IPS-20b (cell line): Measurements from ENCODE around the gene BFSP2.

Source experiments
- H3K27ac ChIP-seq: one replicate; pipeline ENCODE4 v1.5.1; 2013; ENCODE audit warnings: low read length
- H3K27me3 ChIP-seq: 2 replicates; pipeline ENCODE4 v1.6.1; 2013; ENCODE audit warnings: mild to moderate bottlenecking, low read length, inconsistent platforms; ENCODE audit not compliant: insufficient read depth
- H3K36me3 ChIP-seq: 2 replicates; pipeline ENCODE4 v1.6.1; 2013; ENCODE audit warnings: low read depth, mild to moderate bottlenecking, inconsistent platforms, low read length, moderate library complexity; ENCODE audit not compliant: insufficient read depth
- H3K4me1 ChIP-seq: 2 replicates; pipeline ENCODE4 v1.6.1; 2013; ENCODE audit warnings: mild to moderate bottlenecking, control low read depth, inconsistent platforms, low read length, moderate library complexity; ENCODE audit not compliant: insufficient read depth
- H3K4me3 ChIP-seq: 2 replicates; pipeline ENCODE4 v1.5.1; 2013; ENCODE audit warnings: mild to moderate bottlenecking, low read length, inconsistent platforms
- H3K9ac ChIP-seq: 2 replicates; pipeline ENCODE4 v1.6.1; 2013; ENCODE audit warnings: low read depth, mild to moderate bottlenecking, inconsistent platforms, low read length, moderate library complexity
- H3K9me3 ChIP-seq: 2 replicates; pipeline ENCODE4 v1.6.1; 2013; ENCODE audit warnings: mild to moderate bottlenecking, low read depth, low read length, inconsistent platforms; ENCODE audit not compliant: insufficient read depth

The BFSP2 gene

DNA sequence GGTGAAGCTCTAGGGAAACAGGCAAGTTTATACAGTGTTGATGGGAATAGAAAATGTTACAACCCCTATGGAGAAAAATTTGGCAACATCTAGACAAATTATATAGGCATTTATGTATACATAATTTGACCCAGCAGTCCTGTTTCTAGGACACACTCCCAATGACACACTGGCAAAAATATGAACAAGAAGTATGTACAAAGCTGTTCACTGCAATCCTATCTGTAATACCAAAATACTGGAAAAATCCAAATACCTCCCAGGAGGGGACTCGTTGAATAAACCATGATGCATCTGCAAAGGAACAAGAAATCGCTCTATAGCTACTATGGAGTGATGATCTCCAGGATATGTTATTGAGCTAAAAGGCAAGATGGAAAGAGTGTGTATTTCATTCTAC, 8.5 kb downstream of the BFSP2 start:
- Histone ChIP-seq H3K9ac (no peak overlapping the region), H3K36me3 (no peaks in the 10 kb centered on the region), H3K4me3 (no peak overlapping the region), H3K27ac (no peak overlapping the region), H3K9me3 (no peaks in the 10 kb centered on the region), H3K27me3 (no peaks in the 10 kb centered on the region; the same call in 1 of the 2 replicates), H3K4me1 (no peaks in the 10 kb centered on the region)

DNA sequence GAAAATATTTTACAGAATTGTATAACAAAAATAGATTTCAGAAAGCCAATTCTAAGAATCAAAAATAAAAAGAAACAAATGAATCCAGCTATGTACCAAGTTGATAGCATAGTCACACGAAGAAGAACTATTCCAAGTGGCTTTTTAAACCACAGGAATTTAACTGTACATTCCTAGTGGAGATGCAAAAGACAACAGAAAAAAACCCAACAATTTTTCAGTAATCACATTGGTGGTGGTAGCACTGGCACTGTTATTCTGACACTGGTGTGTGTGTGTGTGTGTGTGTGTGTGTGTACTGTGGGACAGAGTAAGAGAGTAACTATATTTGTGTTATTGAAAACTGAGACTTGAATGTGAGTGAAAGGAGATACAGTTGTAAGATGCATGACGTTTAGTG, 9.1 kb downstream of the BFSP2 start:
- Histone ChIP-seq H3K27me3 (no peaks in the 10 kb centered on the region; the same call in 1 of the 2 replicates), H3K4me3 (no peak overlapping the region), H3K36me3 (no peaks in the 10 kb centered on the region), H3K4me1 (no peaks in the 10 kb centered on the region), H3K27ac (no peak overlapping the region), H3K9ac (no peak overlapping the region), H3K9me3 (no peaks in the 10 kb centered on the region)

DNA sequence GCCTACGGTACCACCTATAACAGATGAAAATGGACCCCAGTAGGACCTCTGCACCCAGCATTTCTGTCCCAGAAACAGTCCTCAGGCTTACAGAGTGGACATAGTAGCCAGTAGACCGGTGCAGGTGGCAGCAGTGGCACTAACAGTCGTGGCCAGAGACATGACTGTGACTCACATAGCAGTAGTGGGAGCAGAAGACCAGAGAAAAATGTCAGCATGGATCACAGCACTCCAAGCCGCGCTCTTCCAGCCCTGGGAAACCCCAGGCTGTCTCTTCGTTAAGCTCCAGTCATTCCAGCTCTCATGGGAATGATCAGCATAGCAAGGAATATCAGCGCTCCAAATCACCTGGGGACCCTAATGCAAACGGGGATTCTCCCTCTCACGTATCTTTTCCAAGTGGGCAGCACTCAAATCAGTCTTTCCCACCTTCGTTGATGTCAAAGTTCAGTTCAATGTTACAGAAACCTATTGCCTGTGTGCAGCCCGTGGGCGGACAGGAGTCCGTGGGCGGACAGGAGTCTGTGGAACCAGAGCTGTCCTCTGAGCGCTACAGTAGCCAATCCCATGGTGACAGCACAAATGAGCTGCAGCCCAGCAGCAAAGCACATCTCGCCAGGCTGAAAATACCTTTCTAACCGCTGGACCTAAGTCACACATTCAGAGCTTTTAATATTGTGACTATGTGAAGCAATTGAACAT, 10.5 kb downstream of the BFSP2 start:
- Histone ChIP-seq H3K9ac (no peak overlapping the region), H3K4me1 (no peaks in the 10 kb centered on the region), H3K36me3 (no peaks in the 10 kb centered on the region), H3K27ac (no peak overlapping the region), H3K4me3 (no peak overlapping the region), H3K9me3 (no peaks in the 10 kb centered on the region), H3K27me3 (no peaks in the 10 kb centered on the region; the same call in 1 of the 2 replicates)

DNA sequence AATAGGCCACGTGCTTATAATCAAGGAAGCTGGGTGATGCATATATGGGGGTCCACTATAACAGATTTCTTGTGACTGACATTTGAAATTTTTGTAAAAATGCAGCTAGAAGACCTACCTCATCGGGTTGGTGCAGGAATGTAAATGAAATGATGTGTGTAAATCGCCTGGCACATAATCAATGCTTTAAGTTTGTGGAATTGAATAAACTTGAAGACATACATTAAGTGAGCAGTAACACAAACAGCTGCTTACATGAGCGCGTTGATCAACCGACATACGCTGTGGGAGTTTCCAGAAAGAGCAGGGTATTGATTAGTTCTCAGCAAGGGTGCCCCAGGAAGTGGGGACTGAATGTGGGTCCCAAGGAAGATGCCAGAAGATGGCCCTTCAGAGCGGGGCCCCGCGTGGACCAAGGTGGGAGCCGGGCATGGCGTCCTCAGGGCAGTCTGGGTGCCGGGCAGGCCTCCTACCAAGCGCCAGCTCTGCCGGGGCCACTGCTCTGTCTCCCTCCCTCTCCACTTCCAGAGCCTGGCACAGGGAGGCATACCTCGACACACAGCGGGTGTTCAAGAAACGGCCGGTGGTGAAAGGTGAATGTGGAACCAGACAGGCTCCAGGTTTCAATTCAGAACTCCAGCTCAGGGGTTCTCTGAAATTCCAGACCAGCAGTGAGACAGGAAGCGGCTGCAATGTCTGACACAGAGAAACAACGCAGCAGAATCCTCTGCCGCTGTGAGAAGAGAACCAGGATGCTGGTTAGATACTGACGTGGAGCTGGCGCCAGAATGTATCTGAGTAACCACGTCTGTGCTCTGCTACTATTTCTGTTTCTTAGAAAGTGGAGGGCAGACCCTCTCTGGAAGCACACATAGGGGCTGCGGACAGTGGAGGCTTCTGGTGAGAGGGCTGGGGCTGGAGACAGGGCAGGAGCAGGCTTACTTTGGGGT, 12.6 kb downstream of the BFSP2 start:
- Histone ChIP-seq H3K4me3 (no peak overlapping the region), H3K4me1 (no peaks in the 10 kb centered on the region), H3K36me3 (no peaks in the 10 kb centered on the region), H3K27me3 (no peaks in the 10 kb centered on the region; the same call in 1 of the 2 replicates), H3K9me3 (no peaks in the 10 kb centered on the region), H3K27ac (no peak overlapping the region), H3K9ac (no peak overlapping the region)

DNA sequence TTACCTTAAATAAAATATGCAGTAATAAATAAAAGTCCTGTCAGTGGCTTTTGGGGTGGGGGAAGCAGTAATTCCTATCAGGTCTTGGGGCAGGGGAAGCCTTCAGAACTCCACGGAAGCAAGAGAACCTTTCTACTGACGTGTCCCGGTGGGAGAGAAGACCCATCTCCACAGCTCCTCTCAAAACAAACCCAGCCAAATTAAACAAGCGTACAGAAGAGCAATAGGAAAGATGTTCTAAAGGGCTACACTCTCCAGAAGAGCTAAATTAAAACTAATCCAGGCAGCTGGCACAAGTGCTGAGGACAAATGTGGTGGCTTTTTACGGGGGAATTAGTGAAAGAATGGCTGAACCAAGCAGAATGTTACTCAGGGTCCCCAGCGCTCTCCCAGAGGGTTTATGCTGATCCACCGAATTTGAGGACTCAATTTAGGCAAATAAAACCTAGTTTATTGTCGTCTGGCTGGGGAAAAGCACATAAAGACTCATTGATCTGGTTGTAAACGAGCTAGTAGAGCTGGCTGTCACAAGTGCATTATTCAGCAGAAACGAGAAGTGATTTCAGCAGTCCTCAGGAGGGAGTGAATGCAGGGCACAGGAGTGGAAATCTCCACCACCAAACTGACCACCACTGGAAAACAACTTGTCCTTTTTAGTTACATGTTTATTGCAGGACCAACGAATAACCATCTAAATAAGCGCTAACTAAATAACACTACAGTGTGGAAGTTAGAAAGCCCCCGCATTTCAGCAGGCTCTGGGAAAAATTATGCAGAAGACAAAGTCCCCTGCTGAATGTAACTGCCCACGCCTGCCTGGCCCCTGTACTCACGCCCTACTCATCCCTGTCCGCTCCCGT, 13.5 kb downstream of the BFSP2 start:
- Histone ChIP-seq H3K9ac (no peak overlapping the region), H3K4me3 (no peak overlapping the region), H3K27ac (no peak overlapping the region)

DNA sequence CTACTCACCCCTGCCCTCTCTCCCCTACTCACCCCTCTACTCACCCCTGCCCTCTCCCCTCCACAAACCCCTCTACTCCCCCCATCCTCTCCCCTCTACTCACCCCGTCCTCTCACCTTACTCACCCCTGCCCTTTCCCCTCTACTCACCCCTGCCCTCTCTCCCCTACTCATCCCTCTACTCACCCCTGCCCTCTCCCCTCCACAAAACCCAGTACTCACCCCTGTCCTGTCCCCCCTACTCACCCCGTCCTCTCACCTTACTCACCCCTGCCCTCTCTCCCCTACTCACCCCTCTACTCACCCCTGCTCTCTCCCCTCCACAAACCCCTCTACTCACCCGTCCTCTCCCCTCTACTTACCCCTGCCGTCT, 14.2 kb downstream of the BFSP2 start:
- H3K27ac ChIP-seq = no peak overlapping the region
- no peaks in the 10 kb centered on the region for H3K4me1 ChIP-seq
- no peak overlapping the region for H3K4me3 ChIP-seq
- no peak overlapping the region for H3K9ac ChIP-seq
- no peaks in the 10 kb centered on the region; the same call in 1 of the 2 replicates for H3K27me3 ChIP-seq
- no peaks in the 10 kb centered on the region for H3K9me3 ChIP-seq
- H3K36me3 ChIP-seq = no peaks in the 10 kb centered on the region

More for the DNA sequence above, 13.5 kb downstream of the BFSP2 start:
- H3K9me3 ChIP-seq = no peaks in the 10 kb centered on the region
- H3K4me1 ChIP-seq = no peaks in the 10 kb centered on the region
- H3K36me3 ChIP-seq = no peaks in the 10 kb centered on the region
- no peaks in the 10 kb centered on the region; the same call in 1 of the 2 replicates for H3K27me3 ChIP-seq

DNA sequence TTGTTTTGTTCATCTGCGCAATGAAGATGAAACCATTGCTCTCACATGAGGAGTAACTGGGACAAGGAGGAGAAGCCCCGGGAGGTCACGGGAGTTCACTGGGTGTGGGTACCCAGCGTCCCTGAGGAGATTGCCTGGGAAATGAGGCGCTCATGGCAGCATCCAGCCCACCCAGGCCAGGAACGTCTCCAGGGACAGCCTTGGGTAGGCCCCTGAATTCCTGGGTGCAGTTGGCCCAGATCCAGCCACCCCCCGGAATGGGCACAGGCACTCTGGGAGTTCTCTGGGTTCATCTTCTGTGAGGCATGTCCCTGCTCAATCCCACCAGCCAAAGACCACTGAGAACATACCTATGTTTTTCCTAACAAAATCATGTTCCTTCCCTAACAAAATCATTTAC, 18.5 kb downstream of the BFSP2 start:
- Histone ChIP-seq H3K27ac (no peak overlapping the region), H3K36me3 (no peaks in the 10 kb centered on the region), H3K4me3 (no peak overlapping the region), H3K9ac (no peak overlapping the region), H3K4me1 (no peaks in the 10 kb centered on the region), H3K27me3 (no peaks in the 10 kb centered on the region), H3K9me3 (no peaks in the 10 kb centered on the region)

DNA sequence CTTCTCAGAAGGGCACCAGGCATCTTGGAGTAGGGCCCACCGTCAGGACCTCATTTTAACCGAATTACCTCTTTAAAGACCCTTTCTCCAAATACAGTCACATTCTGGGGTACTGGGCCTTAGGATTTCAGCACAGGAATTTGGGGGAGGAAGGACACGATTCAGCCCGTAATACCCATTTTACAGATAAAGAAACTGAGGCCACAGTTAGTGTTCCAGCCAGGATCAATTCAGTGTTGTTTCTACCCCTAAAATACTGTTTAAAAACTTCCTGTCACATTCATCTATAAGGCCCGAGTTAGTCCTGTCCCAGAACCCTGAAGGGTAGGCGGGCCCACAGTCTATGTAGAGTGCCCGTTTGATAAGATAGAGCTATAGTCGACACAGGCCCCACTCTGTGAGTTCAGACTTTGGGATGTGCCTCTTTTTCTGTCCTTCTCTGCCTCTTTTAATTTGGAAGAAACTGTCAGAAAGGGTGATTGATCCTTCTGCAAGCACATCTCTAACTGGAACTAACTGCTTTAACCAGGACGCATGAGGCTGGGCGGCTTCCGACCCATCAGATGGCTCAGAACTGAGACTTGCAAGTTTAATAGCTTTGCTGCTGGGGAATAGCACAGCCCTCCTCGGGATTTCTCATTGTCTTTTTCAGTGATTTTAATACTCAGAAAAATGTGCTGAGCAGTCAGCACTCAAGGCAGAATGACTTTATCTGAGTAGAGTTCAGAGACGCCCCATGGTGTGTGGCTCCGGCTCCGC, 19.5 kb downstream of the BFSP2 start:
- no peak overlapping the region for H3K27ac ChIP-seq
- no peaks in the 10 kb centered on the region for H3K27me3 ChIP-seq
- H3K9ac ChIP-seq = no peak overlapping the region
- no peaks in the 10 kb centered on the region for H3K36me3 ChIP-seq
- no peaks in the 10 kb centered on the region for H3K4me1 ChIP-seq
- no peak overlapping the region for H3K4me3 ChIP-seq
- H3K9me3 ChIP-seq = no peaks in the 10 kb centered on the region

DNA sequence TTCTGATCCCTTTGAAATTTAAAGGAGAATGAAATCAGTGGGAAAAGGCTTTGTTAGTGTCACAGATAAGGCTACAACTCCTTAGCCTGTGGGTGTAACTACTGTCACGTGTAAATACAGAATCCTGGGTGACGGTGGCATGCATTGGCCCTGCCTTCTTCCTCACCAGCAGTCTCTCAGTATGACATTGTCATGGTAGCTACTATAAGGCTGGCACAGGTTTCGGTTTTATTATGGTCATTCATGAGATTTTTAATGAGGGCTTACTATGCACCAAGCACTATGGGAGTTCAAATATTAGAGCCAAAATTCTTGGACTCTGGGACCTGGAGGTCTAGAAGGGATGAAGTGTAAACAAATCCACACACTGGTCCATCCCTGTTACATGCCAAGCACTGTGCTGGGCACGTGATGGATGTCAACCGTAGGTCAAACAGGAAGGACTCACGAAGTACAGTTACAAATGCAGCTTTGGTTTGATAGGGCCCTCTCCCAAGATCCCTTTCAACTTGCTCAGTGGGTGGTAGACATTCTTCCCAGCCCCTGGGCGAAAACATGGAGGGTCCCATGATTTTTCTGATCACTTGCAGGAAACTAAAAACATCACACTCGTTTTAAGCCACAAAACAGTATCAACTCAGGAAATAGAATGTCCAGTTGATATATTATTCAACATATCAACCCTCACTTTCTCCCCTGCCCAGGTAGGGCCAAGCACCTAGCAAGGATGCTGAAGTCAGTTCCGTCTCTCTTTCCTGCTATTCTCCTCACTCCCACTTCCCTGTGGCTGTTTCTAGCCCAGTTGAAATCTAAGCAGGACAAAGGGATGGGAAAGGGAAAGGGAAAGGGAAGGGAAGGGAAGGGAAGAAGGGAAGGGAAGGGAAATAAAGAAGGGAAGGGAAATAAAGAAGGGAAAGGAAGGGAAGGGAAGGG, 25.3 kb downstream of the BFSP2 start:
- H3K9ac ChIP-seq = no peak overlapping the region
- H3K27ac ChIP-seq = no peak overlapping the region
- H3K9me3 ChIP-seq = no peaks in the 10 kb centered on the region
- H3K36me3 ChIP-seq = no peaks in the 10 kb centered on the region
- H3K27me3 ChIP-seq = no peaks in the 10 kb centered on the region
- H3K4me3 ChIP-seq = no peak overlapping the region
- no peaks in the 10 kb centered on the region for H3K4me1 ChIP-seq

DNA sequence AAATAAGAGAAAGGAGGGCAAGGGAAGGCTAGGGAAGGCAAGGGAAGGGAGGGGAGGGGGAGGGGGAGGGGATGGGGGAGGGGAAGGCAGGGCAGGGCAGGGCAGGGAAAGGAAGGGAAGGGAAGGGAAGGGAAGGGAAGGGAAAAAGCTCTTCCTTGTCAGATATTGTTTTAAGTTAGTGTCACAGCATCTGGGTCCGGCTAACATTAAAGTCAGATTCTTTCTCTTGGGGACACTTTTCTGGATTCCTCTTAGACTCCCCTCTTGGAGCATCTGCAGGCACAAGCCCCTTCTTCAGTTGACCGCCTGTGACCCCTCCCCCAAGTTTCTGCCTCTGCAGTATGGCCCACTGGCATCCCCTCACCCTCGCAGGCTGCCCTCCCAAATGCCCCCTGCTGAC, 26.0 kb downstream of the BFSP2 start:
- H3K27me3 ChIP-seq = no peaks in the 10 kb centered on the region
- no peak overlapping the region for H3K4me3 ChIP-seq
- no peaks in the 10 kb centered on the region for H3K9me3 ChIP-seq
- H3K36me3 ChIP-seq = no peaks in the 10 kb centered on the region
- no peak overlapping the region for H3K9ac ChIP-seq
- no peak overlapping the region for H3K27ac ChIP-seq
- no peaks in the 10 kb centered on the region for H3K4me1 ChIP-seq
